OCI-LY3 (cell line): ENCODE measurements around the gene MYL10.

ENCODE experiments used
- H2AFZ ChIP-seq: fragments of 200-600, 300-600 bp; shearing (Covaris generic); 2 replicates; pipeline ENCODE4 v1.6.0; 2014; ENCODE audit warnings: antibody characterized with exemption, low read depth, low read length
- H3K27ac ChIP-seq: fragments of 200-600, 300-600 bp; sonication (generic); 2 replicates; pipeline ENCODE4 v1.5.1; 2014; ENCODE audit warnings: mild to moderate bottlenecking, low read length, moderate library complexity, mixed read lengths
- H3K27me3 ChIP-seq: fragments of 200-600, 300-600 bp; sonication (generic); 2 replicates; pipeline ENCODE4 v1.6.1; 2014; ENCODE audit warnings: low read depth, low read length, mixed read lengths
- H3K36me3 ChIP-seq: fragments of 200-600, 300-600 bp; sonication (generic); replicated peaks from 2 replicates; pipeline ENCODE3; 2014; ENCODE audit warnings: low read depth, low read length, mixed read lengths
- H3K4me1 ChIP-seq: fragments of 300-600, 200-600 bp; sonication (generic); 2 replicates; pipeline ENCODE4 v1.6.1; 2014; ENCODE audit warnings: low read length, mixed read lengths
- H3K4me2 ChIP-seq: fragments of 200-600, 300-600 bp; sonication (generic); 2 replicates; pipeline ENCODE4 v1.6.1; 2014; ENCODE audit warnings: low read length, mixed read lengths
- H3K4me3 ChIP-seq: fragments of 300-600, 200-600 bp; sonication (generic); 2 replicates; pipeline ENCODE4 v1.5.1; 2014; ENCODE audit warnings: antibody characterized with exemption, mild to moderate bottlenecking, low read length, moderate library complexity
- H3K79me2 ChIP-seq: fragments of 300-600, 200-600 bp; shearing (Covaris generic); 2 replicates; pipeline ENCODE4 v1.6.1; 2014; ENCODE audit warnings: mild to moderate bottlenecking, low read length, mixed read lengths
- H3K9ac ChIP-seq: fragments of 300-600, 200-600 bp; shearing (Covaris generic); 2 replicates; pipeline ENCODE4 v1.6.0; 2014; ENCODE audit warnings: mild to moderate bottlenecking, low read length, moderate library complexity
- H3K9me3 ChIP-seq: fragments of 200-600, 300-600 bp; shearing (Covaris generic); 2 replicates; pipeline ENCODE4 v1.6.1; 2014; ENCODE audit warnings: low read length, mixed read lengths; ENCODE audit not compliant: insufficient read depth
- H4K20me1 ChIP-seq: fragments of 200-600, 300-600 bp; sonication (generic); 2 replicates; pipeline ENCODE4 v1.6.1; 2016; ENCODE audit warnings: low read length, mixed read lengths; ENCODE audit not compliant: insufficient read depth
- EZH2phosphoT487 ChIP-seq: fragments of 200-600 bp; shearing (Covaris generic); IDR thresholded peaks from 2 replicates; pipeline ENCODE4 v1.6.1; 2018; ENCODE audit warnings: antibody characterized with exemption, mixed run types, low read depth
- TF ChIP-seq, protein P1 (sequence below): fragments of 200-600, 300-600 bp; sonication (generic); IDR thresholded peaks from 2 replicates; pipeline ENCODE4 v1.5.1; 2014; ENCODE audit warnings: antibody characterized with exemption, low read length, low read depth

MYL10 gene

DNA sequence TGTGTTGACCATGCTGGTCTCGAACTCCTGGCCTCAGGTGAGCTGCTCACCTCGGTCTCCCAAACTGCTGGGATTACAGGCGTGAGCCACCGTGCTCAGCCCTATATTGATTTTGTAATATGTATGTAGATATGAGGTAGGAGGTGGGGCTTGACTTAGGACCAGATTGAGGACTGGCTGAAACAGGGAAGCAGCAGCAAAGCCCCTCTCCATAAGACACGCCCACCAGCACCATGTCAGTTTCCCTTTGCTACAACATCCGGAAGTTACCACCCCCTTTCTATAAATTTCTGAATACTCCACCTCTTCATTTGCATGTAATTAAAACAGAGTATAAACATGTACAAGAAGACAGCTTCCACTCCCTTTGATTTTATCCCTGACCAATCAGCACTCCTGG, 47.9 kb upstream of the MYL10 start:
- Histone ChIP-seq H3K36me3 (no peaks in the 10 kb centered on the region), H3K79me2 (no peaks in the 10 kb centered on the region), H3K4me2 (no peak overlapping the region), H3K9me3 (no peaks in the 10 kb centered on the region), H3K27me3 (no peaks in the 10 kb centered on the region), H3K4me1 (no peaks in the 10 kb centered on the region), H3K9ac (no peak overlapping the region), H4K20me1 (no peaks in the 10 kb centered on the region), H3K4me3 (no peak overlapping the region), H2AFZ (no peak overlapping the region), H3K27ac (no peak overlapping the region)
- TF ChIP-seq, protein P1, sequence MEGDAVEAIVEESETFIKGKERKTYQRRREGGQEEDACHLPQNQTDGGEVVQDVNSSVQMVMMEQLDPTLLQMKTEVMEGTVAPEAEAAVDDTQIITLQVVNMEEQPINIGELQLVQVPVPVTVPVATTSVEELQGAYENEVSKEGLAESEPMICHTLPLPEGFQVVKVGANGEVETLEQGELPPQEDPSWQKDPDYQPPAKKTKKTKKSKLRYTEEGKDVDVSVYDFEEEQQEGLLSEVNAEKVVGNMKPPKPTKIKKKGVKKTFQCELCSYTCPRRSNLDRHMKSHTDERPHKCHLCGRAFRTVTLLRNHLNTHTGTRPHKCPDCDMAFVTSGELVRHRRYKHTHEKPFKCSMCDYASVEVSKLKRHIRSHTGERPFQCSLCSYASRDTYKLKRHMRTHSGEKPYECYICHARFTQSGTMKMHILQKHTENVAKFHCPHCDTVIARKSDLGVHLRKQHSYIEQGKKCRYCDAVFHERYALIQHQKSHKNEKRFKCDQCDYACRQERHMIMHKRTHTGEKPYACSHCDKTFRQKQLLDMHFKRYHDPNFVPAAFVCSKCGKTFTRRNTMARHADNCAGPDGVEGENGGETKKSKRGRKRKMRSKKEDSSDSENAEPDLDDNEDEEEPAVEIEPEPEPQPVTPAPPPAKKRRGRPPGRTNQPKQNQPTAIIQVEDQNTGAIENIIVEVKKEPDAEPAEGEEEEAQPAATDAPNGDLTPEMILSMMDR, result no peak
- no peak for TF ChIP-seq EZH2phosphoT487

- H3K27ac ChIP-seq, result no peak overlapping the region
- H3K4me2 ChIP-seq, result no peak overlapping the region
- no peaks in the 10 kb centered on the region for H3K4me1 ChIP-seq
- H2AFZ ChIP-seq, result no peak overlapping the region
- TF ChIP-seq EZH2phosphoT487, result no peak
- TF ChIP-seq, protein P1, result no peak
- H3K4me3 ChIP-seq, result no peak overlapping the region
- H3K27me3 ChIP-seq, result no peaks in the 10 kb centered on the region
- no peaks in the 10 kb centered on the region for H3K9me3 ChIP-seq
- no peaks in the 10 kb centered on the region for H4K20me1 ChIP-seq
- no peaks in the 10 kb centered on the region for H3K79me2 ChIP-seq
- no peaks in the 10 kb centered on the region for H3K36me3 ChIP-seq
- no peak overlapping the region for H3K9ac ChIP-seq
These were observed 47.0 kb upstream of the MYL10 start for GRCh38 chr7:101676062-101676598.

DNA sequence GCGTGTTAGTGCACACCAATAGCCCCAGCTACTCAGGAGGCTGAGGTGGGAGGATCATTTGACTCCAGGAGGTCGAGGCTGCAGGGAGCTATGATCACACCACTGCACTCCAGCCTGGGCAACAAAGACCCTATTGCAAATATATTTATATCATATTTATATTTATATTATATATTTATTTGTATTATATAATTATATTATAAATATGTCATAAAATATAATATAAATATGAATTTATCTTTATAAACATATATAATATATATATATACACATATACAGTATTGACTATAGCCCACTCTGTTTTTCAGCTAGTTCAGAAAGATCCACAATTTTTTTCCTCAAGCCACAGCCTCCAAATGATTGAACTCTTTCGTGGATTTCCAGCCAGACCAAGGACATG, 45.3 kb upstream of the MYL10 start:
- no peaks in the 10 kb centered on the region for H3K27me3 ChIP-seq

GRCh38 chr7:101673951-101674350, 44.9 kb upstream of the MYL10 start:
- no peak overlapping the region for H3K4me3 ChIP-seq
- H3K36me3 ChIP-seq, result no peaks in the 10 kb centered on the region
- no peaks in the 10 kb centered on the region for H4K20me1 ChIP-seq
- H2AFZ ChIP-seq, result no peak overlapping the region
- no peaks in the 10 kb centered on the region for H3K79me2 ChIP-seq
- H3K27ac ChIP-seq, result no peak overlapping the region
- H3K9ac ChIP-seq, result no peak overlapping the region
- H3K4me2 ChIP-seq, result no peak overlapping the region
- no peaks in the 10 kb centered on the region for H3K9me3 ChIP-seq
- no peaks in the 10 kb centered on the region for H3K4me1 ChIP-seq
- H3K27me3 ChIP-seq, result no peaks in the 10 kb centered on the region
- TF ChIP-seq, protein P1, result no peak
- no peak for TF ChIP-seq EZH2phosphoT487

More for the DNA sequence above, 45.3 kb upstream of the MYL10 start:
- Histone ChIP-seq H3K4me3 (no peak overlapping the region), H3K79me2 (no peaks in the 10 kb centered on the region), H3K4me2 (no peak overlapping the region), H4K20me1 (no peaks in the 10 kb centered on the region), H2AFZ (no peak overlapping the region), H3K9me3 (no peaks in the 10 kb centered on the region), H3K9ac (no peak overlapping the region), H3K36me3 (no peaks in the 10 kb centered on the region), H3K27ac (no peak overlapping the region), H3K4me1 (no peaks in the 10 kb centered on the region)
- TF ChIP-seq, protein P1, result no peak
- no peak for TF ChIP-seq EZH2phosphoT487
